ENCODE results near the gene KCNRG.

KCNRG gene

DNA sequence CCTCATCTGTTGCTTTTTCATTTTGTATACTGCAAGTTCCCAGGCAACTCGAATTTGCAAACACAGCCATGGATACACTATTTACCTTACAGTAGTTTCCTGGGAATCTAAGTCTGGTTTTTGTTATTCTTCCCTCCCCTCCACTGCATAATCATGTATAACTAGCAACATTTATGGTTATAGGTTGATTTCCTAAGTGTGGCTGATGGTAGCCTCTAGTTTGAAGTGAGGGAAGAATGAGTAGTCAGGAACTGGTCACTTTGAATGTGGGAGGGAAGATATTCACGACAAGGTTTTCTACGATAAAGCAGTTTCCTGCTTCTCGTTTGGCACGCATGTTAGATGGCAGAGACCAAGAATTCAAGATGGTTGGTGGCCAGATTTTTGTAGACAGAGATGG is at the start of gene KCNRG:
Gene KCNRG, plus strand, starts transcription at position 187 of the 400 bp plus-strand sequence. Its CDS starts 50 bp downstream, at position 237.
- TF ChIP-seq EGR1 (IDR thresholded peaks at IDR 0.05) = no peak
- TF ChIP-seq REST (IDR thresholded peaks at IDR 0.05; ENCODE audit: low read depth) = no peak
- TF ChIP-seq TEAD4 (IDR thresholded peaks at IDR 0.05) = no peak
- TF ChIP-seq EP300 (IDR thresholded peaks at IDR 0.05; ENCODE audit: borderline replicate concordance) = no peak
- no peak for TF ChIP-seq RAD21 (IDR thresholded peaks at IDR 0.05; ENCODE audit: low read depth)
- TF ChIP-seq USF1 (IDR thresholded peaks at IDR 0.05) = no peak
- TF ChIP-seq YY1 (IDR thresholded peaks at IDR 0.05; ENCODE audit: low read depth) = no peak
- TF ChIP-seq CREB1 (IDR thresholded peaks at IDR 0.05; ENCODE audit: low read depth) = no peak
- no peak for TF ChIP-seq CEBPB (IDR thresholded peaks at IDR 0.05)

DNA sequence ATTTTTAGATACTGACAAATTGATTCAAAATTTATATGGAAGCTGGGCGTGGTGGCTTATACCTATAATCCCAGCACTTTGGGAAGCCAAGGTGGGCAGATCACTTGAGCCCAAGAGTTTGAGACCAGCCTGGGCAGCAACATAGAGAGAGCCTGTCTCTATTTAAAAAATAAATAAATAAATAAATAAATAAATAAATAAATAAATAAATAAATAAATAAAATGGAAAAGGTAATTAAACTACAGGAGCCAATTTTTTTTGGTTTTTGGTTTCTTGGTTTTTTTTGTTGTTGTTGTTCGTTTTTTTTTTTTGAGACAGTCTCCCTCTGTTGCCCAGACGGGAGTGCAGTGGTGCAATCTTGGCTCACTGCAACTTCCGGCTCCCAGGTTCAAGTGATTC is 47.8 kb upstream of the KCNRG start:
- TF ChIP-seq TEAD4 (IDR thresholded peaks at IDR 0.05) = no peak
- TF ChIP-seq EGR1 (IDR thresholded peaks at IDR 0.05) = no peak
- no peak for TF ChIP-seq MAX (IDR thresholded peaks at IDR 0.05)
- no peak for TF ChIP-seq TAF1 (IDR thresholded peaks at IDR 0.05; ENCODE audit: low read depth)
- no peak for TF ChIP-seq NFIC (IDR thresholded peaks at IDR 0.05)
- TF ChIP-seq USF1 (IDR thresholded peaks at IDR 0.05) = no peak
- no peak for TF ChIP-seq EP300 (IDR thresholded peaks at IDR 0.05; ENCODE audit: borderline replicate concordance)
- no peak for TF ChIP-seq REST (IDR thresholded peaks at IDR 0.05; ENCODE audit: low read depth)
- TF ChIP-seq YY1 (IDR thresholded peaks at IDR 0.05; ENCODE audit: low read depth) = no peak
- no peak for TF ChIP-seq CREB1 (IDR thresholded peaks at IDR 0.05; ENCODE audit: low read depth)
- TF ChIP-seq FOXM1 (IDR thresholded peaks at IDR 0.05; ENCODE audit: borderline replicate concordance, low read depth) = no peak
- TF ChIP-seq TCF12 (IDR thresholded peaks at IDR 0.05; ENCODE audit: low read depth) = no peak
- TF ChIP-seq RAD21 (IDR thresholded peaks at IDR 0.05; ENCODE audit: low read depth) = no peak

GRCh38 chr13:49972709-49973108 is 42.5 kb upstream of the KCNRG start:
- TF ChIP-seq NFIC (IDR thresholded peaks at IDR 0.05) = no peak
- TF ChIP-seq REST (IDR thresholded peaks at IDR 0.05; ENCODE audit: low read depth) = no peak
- no peak for TF ChIP-seq CREB1 (IDR thresholded peaks at IDR 0.05; ENCODE audit: low read depth)
- no peak for TF ChIP-seq ZBTB7A (IDR thresholded peaks at IDR 0.05; ENCODE audit: low read depth)
- TF ChIP-seq USF1 (IDR thresholded peaks at IDR 0.05) = no peak
- no peak for TF ChIP-seq CEBPB (IDR thresholded peaks at IDR 0.05)
- no peak for TF ChIP-seq RAD21 (IDR thresholded peaks at IDR 0.05; ENCODE audit: low read depth)

GRCh38 chr13:49975826-49976225 is 39.4 kb upstream of the KCNRG start:
- TF ChIP-seq USF1 (IDR thresholded peaks at IDR 0.05) = no peak
- TF ChIP-seq TAF1 (IDR thresholded peaks at IDR 0.05; ENCODE audit: low read depth) = no peak
- no peak for TF ChIP-seq CEBPB (IDR thresholded peaks at IDR 0.05)
- no peak for TF ChIP-seq ZBTB7A (IDR thresholded peaks at IDR 0.05; ENCODE audit: low read depth)
- no peak for TF ChIP-seq TCF12 (IDR thresholded peaks at IDR 0.05; ENCODE audit: low read depth)
- TF ChIP-seq REST (IDR thresholded peaks at IDR 0.05; ENCODE audit: low read depth) = no peak
